ENCODE data around the gene HSBP1. TPM values are rescaled to one million over a fixed set of nuclear protein-coding genes. Genes with fewer than 3 reads are reported as not detected.

HSBP1 gene
- total RNA-seq, 3 donors from 2014 or later (not counting 1 experiment from before 2014, with no cell fraction given), result 34.8 to 39.6 (median 37.8) TPM

DNA sequence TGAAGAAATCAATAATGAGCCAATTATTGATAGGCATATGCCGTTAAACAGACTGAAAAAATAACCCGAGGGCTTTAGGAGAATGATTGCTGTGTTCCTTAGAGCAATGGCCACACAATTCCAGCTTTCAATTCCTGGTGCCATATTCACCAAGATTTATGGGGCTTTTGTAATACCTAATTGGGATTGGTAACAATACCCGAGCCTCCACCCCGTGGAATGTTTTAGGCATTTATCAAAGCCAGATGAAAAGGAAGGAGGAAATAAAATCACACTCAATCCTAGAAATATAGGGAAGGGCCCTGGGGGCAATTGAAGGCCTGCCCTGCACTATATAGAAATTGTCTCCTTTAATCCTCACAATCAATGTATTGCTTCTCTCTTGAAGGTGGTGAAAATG is 49.0 kb downstream of the HSBP1 start:
- 88% methylated on average over 2 of the region's 4 CpGs for WGBS (ENCODE audit: insufficient coverage)
- peaks cover 0 to 5% of the 10 kb centered on the region in 2 donors for H3K27me3 Mint-ChIP-seq (ENCODE audit: low read depth in 2 of 2)
- ATAC-seq (no peak), DNase-seq (no peak)
- H3K27ac Mint-ChIP-seq, result no peak overlapping the region
- H3K4me1 Mint-ChIP-seq, result no peaks in the 10 kb centered on the region
- intact Hi-C loops (cut with micrococcal nuclease), result no loop called here
- no peaks in the 10 kb centered on the region for H3K27me3 ChIP-seq (ENCODE audit: control insufficient read depth, insufficient read depth, low read length)
- H3K36me3 ChIP-seq (ENCODE audit: control insufficient read depth, insufficient read depth, low read length), result no peaks in the 10 kb centered on the region
- H3K4me1 ChIP-seq (ENCODE audit: control insufficient read depth, insufficient read depth, low read length), result no peaks in the 10 kb centered on the region
- no peak overlapping the region for H3K4me3 Mint-ChIP-seq
- no peak overlapping the region for H3K4me3 ChIP-seq (ENCODE audit: low read length)
- no peaks in the 10 kb centered on the region for H3K36me3 Mint-ChIP-seq
- H3K9me3 ChIP-seq (ENCODE audit: control insufficient read depth, insufficient read depth, low read length), result no peaks in the 10 kb centered on the region
- no peak overlapping the region for H3K27ac ChIP-seq (ENCODE audit: low read length)
- no peaks in the 10 kb centered on the region for H3K9me3 Mint-ChIP-seq
- TF ChIP-seq CTCF (IDR thresholded peaks at IDR 0.05), result no peak

GRCh38 chr16:83859265-83859664 is 51.5 kb downstream of the HSBP1 start:
- H3K27me3 Mint-ChIP-seq (ENCODE audit: low read depth in 2 of 2), result peaks cover 0 to 6% of the 10 kb centered on the region in 2 donors
- no peaks in the 10 kb centered on the region for H3K9me3 ChIP-seq (ENCODE audit: control insufficient read depth, insufficient read depth, low read length)
- no peaks in the 10 kb centered on the region for H3K4me1 ChIP-seq (ENCODE audit: control insufficient read depth, insufficient read depth, low read length)
- H3K36me3 ChIP-seq (ENCODE audit: control insufficient read depth, insufficient read depth, low read length), result no peaks in the 10 kb centered on the region
- WGBS (ENCODE audit: insufficient coverage), result 86% methylated on average over 8 of the region's 8 CpGs
- ATAC-seq (no peak), DNase-seq (no peak)
- no peak overlapping the region for H3K27ac ChIP-seq (ENCODE audit: low read length)
- H3K4me1 Mint-ChIP-seq, result no peaks in the 10 kb centered on the region
- H3K36me3 Mint-ChIP-seq, result no peaks in the 10 kb centered on the region
- H3K4me3 Mint-ChIP-seq, result no peak overlapping the region
- H3K4me3 ChIP-seq (ENCODE audit: low read length), result no peak overlapping the region
- H3K27ac Mint-ChIP-seq, result no peak overlapping the region
- TF ChIP-seq CTCF (IDR thresholded peaks at IDR 0.05), result no peak
- no peaks in the 10 kb centered on the region for H3K27me3 ChIP-seq (ENCODE audit: control insufficient read depth, insufficient read depth, low read length)
- H3K9me3 Mint-ChIP-seq, result no peaks in the 10 kb centered on the region
- intact Hi-C loops (cut with micrococcal nuclease), result no loop called here

GRCh38 chr16:83862661-83863060 is 54.9 kb downstream of the HSBP1 start:
- 95% methylated on average over 6 of the region's 7 CpGs for WGBS (ENCODE audit: insufficient coverage)
- H3K27ac Mint-ChIP-seq, result no peak overlapping the region

More at GRCh38 chr16:83862661-83863060, 54.9 kb downstream of the HSBP1 start:
- DNase-seq, result no peak
- H3K4me1 Mint-ChIP-seq, result no peaks in the 10 kb centered on the region
- TF ChIP-seq CTCF (IDR thresholded peaks at IDR 0.05), result no peak
- no peak for ATAC-seq
- peaks cover 0 to 5% of the 10 kb centered on the region in 2 donors for H3K9me3 Mint-ChIP-seq
- Histone ChIP-seq H3K4me3 (ENCODE audit: low read length) (no peak overlapping the region), H3K9me3 (ENCODE audit: control insufficient read depth, insufficient read depth, low read length) (no peaks in the 10 kb centered on the region), H3K4me1 (ENCODE audit: control insufficient read depth, insufficient read depth, low read length) (no peaks in the 10 kb centered on the region), H3K27me3 (ENCODE audit: control insufficient read depth, insufficient read depth, low read length) (no peaks in the 10 kb centered on the region), H3K36me3 (ENCODE audit: control insufficient read depth, insufficient read depth, low read length) (no peaks in the 10 kb centered on the region), H3K27ac (ENCODE audit: low read length) (no peak overlapping the region)
- no peak overlapping the region for H3K4me3 Mint-ChIP-seq
- intact Hi-C loops (cut with micrococcal nuclease), result no loop called here
- H3K36me3 Mint-ChIP-seq, result no peaks in the 10 kb centered on the region
- H3K27me3 Mint-ChIP-seq (ENCODE audit: low read depth in 2 of 2), result peaks cover 15 to 25% of the 10 kb centered on the region in 2 donors

Data from natural killer cell (primary cell).